HepG2 (cell line): ENCODE data around the gene ZFP64. TPM values are rescaled to one million over a fixed set of nuclear protein-coding genes. Genes with fewer than 3 reads are reported as not detected.

Experiments used
- ATAD3A ChIP-seq: sonication (generic); formaldehyde crosslinking; IDR thresholded peaks from 2 replicates; pipeline ENCODE4 v1.4.0; 2020; ENCODE audit warnings: missing genetic modification reagents
- BORCS8-MEF2B ChIP-seq: sonication (generic); formaldehyde crosslinking; IDR thresholded peaks from 2 replicates; pipeline ENCODE4 v1.8.0; 2022; ENCODE audit warnings: mild to moderate bottlenecking, missing genetic modification reagents
- CSRNP2 ChIP-seq: sonication (generic); formaldehyde crosslinking; conservative IDR thresholded peaks from 2 replicates; pipeline ENCODE4 v1.8.0; 2022; ENCODE audit warnings: low read depth, missing genetic modification reagents
- DRAP1 ChIP-seq: IDR thresholded peaks from 2 replicates; pipeline ENCODE4 v1.6.1; 2016; ENCODE audit warnings: missing genetic modification reagents, missing compliant biosample characterization
- HIVEP1 ChIP-seq: sonication (generic); formaldehyde crosslinking; IDR thresholded peaks from 2 replicates; pipeline ENCODE4 v1.4.0; 2020; ENCODE audit warnings: mild to moderate bottlenecking, missing genetic modification reagents
- HNRNPLL ChIP-seq: fragments of 200-400 bp; formaldehyde crosslinking; IDR thresholded peaks from 2 replicates; pipeline ENCODE4 v1.6.1; 2017; ENCODE audit warnings: mild to moderate bottlenecking, low read depth, low read length; ENCODE audit not compliant: poor library complexity, severe bottlenecking
- JARID2 ChIP-seq: sonication (generic); formaldehyde crosslinking; IDR thresholded peaks from 2 replicates; pipeline ENCODE4 v1.8.1; 2023; ENCODE audit warnings: missing genetic modification reagents, inconsistent platforms; ENCODE audit not compliant: insufficient replicate concordance
- NKX3-1 ChIP-seq: sonication (generic); formaldehyde crosslinking; IDR thresholded peaks from 2 replicates; pipeline ENCODE4 v1.5.0; 2020; ENCODE audit warnings: missing genetic modification reagents
- PCBP1 ChIP-seq: fragments of 200-400 bp; formaldehyde crosslinking; IDR thresholded peaks from 2 replicates; pipeline ENCODE4 v1.6.1; 2017; ENCODE audit warnings: mild to moderate bottlenecking, low read depth, low read length, borderline replicate concordance
- SATB2 ChIP-seq: sonication (generic); formaldehyde crosslinking; IDR thresholded peaks from 2 replicates; pipeline ENCODE4 v1.5.0; 2020; ENCODE audit warnings: missing genetic modification reagents
- SOX6 ChIP-seq, 2 experiments: fragments of 450-650 bp in 1 of 2; sonication (generic) in 1 of 2; formaldehyde crosslinking in 1 of 2; IDR thresholded peaks; 2 replicates each; pipeline versions ENCODE4 v1.4.0 to v1.6.1; 2017 to 2020; ENCODE audit warnings: antibody characterized with exemption in 1 of 2, mild to moderate bottlenecking in 1 of 2, missing genetic modification reagents in 1 of 2
- ZNF260 ChIP-seq: sonication (generic); formaldehyde crosslinking; IDR thresholded peaks from 2 replicates; pipeline ENCODE4 v1.4.0; 2020; ENCODE audit warnings: missing genetic modification reagents, low read depth, mild to moderate bottlenecking, borderline replicate concordance
- ZNF292 ChIP-seq: sonication (generic); formaldehyde crosslinking; IDR thresholded peaks from 2 replicates; pipeline ENCODE4 v1.8.1; 2022; ENCODE audit warnings: mild to moderate bottlenecking, low read depth, missing genetic modification reagents, borderline replicate concordance
- ZNF383 ChIP-seq: sonication (generic); formaldehyde crosslinking; IDR thresholded peaks from 2 replicates; pipeline ENCODE4 v1.4.0; 2020; ENCODE audit warnings: missing genetic modification reagents, mild to moderate bottlenecking, borderline replicate concordance
- ZNF431 ChIP-seq: sonication (generic); formaldehyde crosslinking; IDR thresholded peaks from 2 replicates; pipeline ENCODE4 v1.9.0; 2022; ENCODE audit warnings: missing genetic modification reagents, low read depth, mild to moderate bottlenecking, borderline replicate concordance
- ZNF569 ChIP-seq: sonication (generic); formaldehyde crosslinking; IDR thresholded peaks from 2 replicates; pipeline ENCODE4 v1.5.0; 2020; ENCODE audit warnings: mild to moderate bottlenecking, missing genetic modification reagents, moderate library complexity, borderline replicate concordance
- ZNF709 ChIP-seq: sonication (generic); formaldehyde crosslinking; IDR thresholded peaks from 2 replicates; pipeline ENCODE4 v1.5.0; 2020; ENCODE audit warnings: mild to moderate bottlenecking, missing genetic modification reagents
- ZNF770 ChIP-seq: sonication (generic); formaldehyde crosslinking; IDR thresholded peaks from 2 replicates; pipeline ENCODE4 v1.5.0; 2020; ENCODE audit warnings: mild to moderate bottlenecking, missing genetic modification reagents
- ZNF788 ChIP-seq: sonication (generic); formaldehyde crosslinking; IDR thresholded peaks from 2 replicates; pipeline ENCODE4 v1.5.0; 2020; ENCODE audit warnings: mild to moderate bottlenecking, missing genetic modification reagents, borderline replicate concordance
- polyA plus RNA-seq, 8 experiments: library from polyadenylated mRNA; depleted of rRNA in 3 of 8; stranded (reverse) in 7 of 8; unstranded in 1 of 8; fragments of >200 nt; fragmentation: Illumina TruSeq in 4 of 8; extraction: Trizol in 4 of 8; gene quantifications; 2 replicates each; pipeline versions ENCODE4 v1.2.1 to v1.2.3, GENCODE V29; 2011 to 2016; ENCODE audit warnings: low read depth in 4 of 8, missing spikeins in 1 of 8, mixed read lengths in 1 of 8; ENCODE audit not compliant: insufficient read depth in 1 of 8
- total RNA-seq, 5 experiments: library from RNA; depleted of rRNA; stranded (reverse); fragments of >200 nt; fragmentation: Illumina TruSeq; extraction: Trizol; gene quantifications; 2 replicates each; pipeline ENCODE4 v1.2.3, GENCODE V29; 2016; ENCODE audit warnings: low read depth in 1 of 5
- TF ChIP-seq, protein P1 (sequence below): sonication (generic); formaldehyde crosslinking; IDR thresholded peaks from 2 replicates; pipeline ENCODE4 v1.8.0; 2022; ENCODE audit warnings: missing genetic modification reagents, mild to moderate bottlenecking, borderline replicate concordance
- TF ChIP-seq, protein P2 (sequence below): sonication (generic); formaldehyde crosslinking; IDR thresholded peaks from 2 replicates; pipeline ENCODE4 v1.4.0; 2020; ENCODE audit warnings: missing genetic modification reagents

Gene ZFP64
- total and polyA plus RNA-seq, 2 of the 13 experiments (the other 11 are each of a cell fraction or from before 2014, with no cell fraction given), result 12.0 to 24.3 TPM

- TF ChIP-seq, protein P1, sequence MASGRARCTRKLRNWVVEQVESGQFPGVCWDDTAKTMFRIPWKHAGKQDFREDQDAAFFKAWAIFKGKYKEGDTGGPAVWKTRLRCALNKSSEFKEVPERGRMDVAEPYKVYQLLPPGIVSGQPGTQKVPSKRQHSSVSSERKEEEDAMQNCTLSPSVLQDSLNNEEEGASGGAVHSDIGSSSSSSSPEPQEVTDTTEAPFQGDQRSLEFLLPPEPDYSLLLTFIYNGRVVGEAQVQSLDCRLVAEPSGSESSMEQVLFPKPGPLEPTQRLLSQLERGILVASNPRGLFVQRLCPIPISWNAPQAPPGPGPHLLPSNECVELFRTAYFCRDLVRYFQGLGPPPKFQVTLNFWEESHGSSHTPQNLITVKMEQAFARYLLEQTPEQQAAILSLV (CRISPR knock-in tag), result no peak
- TF ChIP-seq CSRNP2 (CRISPR knock-in tag) (no peak), ZNF709 (CRISPR knock-in tag) (no peak), ATAD3A (no peak), ZNF431 (CRISPR knock-in tag) (no peak; the same call in 1 of the 2 replicates), ZNF383 (CRISPR knock-in tag) (no peak), PCBP1 (no peak), ZNF292 (CRISPR knock-in tag) (no peak), ZNF770 (CRISPR knock-in tag) (no peak), DRAP1 (CRISPR knock-in tag) (no peak), SATB2 (CRISPR knock-in tag) (no peak), JARID2 (CRISPR knock-in tag) (no peak), ZNF569 (CRISPR knock-in tag) (no peak), ZNF788 (CRISPR knock-in tag) (no peak), HNRNPLL (no peak), ZNF260 (CRISPR knock-in tag) (no peak), SOX6 (IDR thresholded peaks at IDR 0.05) (no peak), SOX6 (CRISPR knock-in tag; IDR thresholded peaks at IDR 0.05) (peak; percentile 82; the same call in 1 of the 2 replicates), HIVEP1 (CRISPR knock-in tag) (no peak), NKX3-1 (no peak), BORCS8-MEF2B (CRISPR knock-in tag) (no peak)
- TF ChIP-seq, protein P2, sequence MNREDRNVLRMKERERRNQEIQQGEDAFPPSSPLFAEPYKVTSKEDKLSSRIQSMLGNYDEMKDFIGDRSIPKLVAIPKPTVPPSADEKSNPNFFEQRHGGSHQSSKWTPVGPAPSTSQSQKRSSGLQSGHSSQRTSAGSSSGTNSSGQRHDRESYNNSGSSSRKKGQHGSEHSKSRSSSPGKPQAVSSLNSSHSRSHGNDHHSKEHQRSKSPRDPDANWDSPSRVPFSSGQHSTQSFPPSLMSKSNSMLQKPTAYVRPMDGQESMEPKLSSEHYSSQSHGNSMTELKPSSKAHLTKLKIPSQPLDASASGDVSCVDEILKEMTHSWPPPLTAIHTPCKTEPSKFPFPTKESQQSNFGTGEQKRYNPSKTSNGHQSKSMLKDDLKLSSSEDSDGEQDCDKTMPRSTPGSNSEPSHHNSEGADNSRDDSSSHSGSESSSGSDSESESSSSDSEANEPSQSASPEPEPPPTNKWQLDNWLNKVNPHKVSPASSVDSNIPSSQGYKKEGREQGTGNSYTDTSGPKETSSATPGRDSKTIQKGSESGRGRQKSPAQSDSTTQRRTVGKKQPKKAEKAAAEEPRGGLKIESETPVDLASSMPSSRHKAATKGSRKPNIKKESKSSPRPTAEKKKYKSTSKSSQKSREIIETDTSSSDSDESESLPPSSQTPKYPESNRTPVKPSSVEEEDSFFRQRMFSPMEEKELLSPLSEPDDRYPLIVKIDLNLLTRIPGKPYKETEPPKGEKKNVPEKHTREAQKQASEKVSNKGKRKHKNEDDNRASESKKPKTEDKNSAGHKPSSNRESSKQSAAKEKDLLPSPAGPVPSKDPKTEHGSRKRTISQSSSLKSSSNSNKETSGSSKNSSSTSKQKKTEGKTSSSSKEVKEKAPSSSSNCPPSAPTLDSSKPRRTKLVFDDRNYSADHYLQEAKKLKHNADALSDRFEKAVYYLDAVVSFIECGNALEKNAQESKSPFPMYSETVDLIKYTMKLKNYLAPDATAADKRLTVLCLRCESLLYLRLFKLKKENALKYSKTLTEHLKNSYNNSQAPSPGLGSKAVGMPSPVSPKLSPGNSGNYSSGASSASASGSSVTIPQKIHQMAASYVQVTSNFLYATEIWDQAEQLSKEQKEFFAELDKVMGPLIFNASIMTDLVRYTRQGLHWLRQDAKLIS (CRISPR knock-in tag), result no peak
Measured at GRCh38 chr20:52231230-52231746, 39.7 kb upstream of the ZFP64 start (continued).
